Mesenchymal stem cell (in vitro differentiated cells and primary cell): Measurements from ENCODE around the gene PRKAG2.
A peak's percentile ranks its signal among the peaks of the same experiment; 100 is the strongest.

Source experiments
- DNase-seq: peaks from one replicate; pipeline ENCODE4 v3.0.0-alpha.2; 2013
- H2AFZ ChIP-seq: one replicate; pipeline ENCODE4 v1.6.1; 2013; ENCODE audit warnings: low read depth, mild to moderate bottlenecking, control low read depth, inconsistent platforms, low read length, moderate library complexity
- H2AK5ac ChIP-seq: 2 replicates; pipeline ENCODE4 v1.6.1; 2013; ENCODE audit warnings: low read length, moderate library complexity, mild to moderate bottlenecking, inconsistent platforms; ENCODE audit not compliant: severe bottlenecking
- H2BK120ac ChIP-seq: one replicate; pipeline ENCODE4 v1.6.1; 2013; ENCODE audit warnings: low read depth, mild to moderate bottlenecking, inconsistent platforms, low read length, moderate library complexity
- H2BK12ac ChIP-seq, 2 experiments: one replicate each; pipeline ENCODE4 v1.6.1; 2013; ENCODE audit warnings: inconsistent platforms in 2 of 2, low read length in 2 of 2, mild to moderate bottlenecking in 2 of 2, moderate library complexity in 2 of 2, control low read depth in 1 of 2
- H2BK15ac ChIP-seq: one replicate; pipeline ENCODE4 v1.6.1; 2013; ENCODE audit warnings: mild to moderate bottlenecking, low read depth, inconsistent platforms; ENCODE audit not compliant: poor library complexity, severe bottlenecking
- H2BK5ac ChIP-seq: 2 replicates; pipeline ENCODE4 v1.6.1; 2013; ENCODE audit warnings: low read depth, mild to moderate bottlenecking, low read length, control low read depth, inconsistent platforms; ENCODE audit not compliant: poor library complexity, severe bottlenecking
- H3K14ac ChIP-seq, 2 experiments: one replicate each; pipeline ENCODE4 v1.6.1; 2013; ENCODE audit warnings: inconsistent platforms in 2 of 2, low read length in 2 of 2, control low read depth in 1 of 2, mild to moderate bottlenecking in 1 of 2, moderate library complexity in 1 of 2
- H3K18ac ChIP-seq, 2 experiments: one replicate each; pipeline ENCODE4 v1.6.1; 2013; ENCODE audit warnings: inconsistent platforms in 2 of 2, low read length in 2 of 2, control low read depth in 1 of 2, low read depth in 1 of 2, mild to moderate bottlenecking in 1 of 2
- H3K23ac ChIP-seq, 2 experiments: one replicate each; pipeline ENCODE4 v1.6.1; 2013; ENCODE audit warnings: inconsistent platforms in 2 of 2, low read length in 2 of 2, mild to moderate bottlenecking in 2 of 2, moderate library complexity in 2 of 2, control low read depth in 1 of 2
- H3K27ac ChIP-seq: 2 replicates; pipeline ENCODE4 v1.5.1; 2013; ENCODE audit warnings: mild to moderate bottlenecking, moderate library complexity, low read length, control low read depth, inconsistent platforms; ENCODE audit not compliant: poor library complexity, severe bottlenecking
- H3K27me3 ChIP-seq, 2 experiments: 2 replicates each; pipeline versions ENCODE4 v1.6.1 to v1.7.0; 2013; ENCODE audit warnings: low read length in 2 of 2, mild to moderate bottlenecking in 2 of 2, moderate library complexity in 2 of 2, control low read depth in 1 of 2, inconsistent platforms in 1 of 2; ENCODE audit not compliant: control insufficient read depth in 1 of 2, insufficient read depth in 1 of 2
- H3K36me3 ChIP-seq, 2 experiments: 2 replicates each; pipeline versions ENCODE4 v1.6.1 to v1.7.0; 2013; ENCODE audit warnings: low read length in 2 of 2, control low read depth in 1 of 2, inconsistent platforms in 1 of 2, low read depth in 1 of 2, mild to moderate bottlenecking in 1 of 2; ENCODE audit not compliant: insufficient read depth in 2 of 2, control insufficient read depth in 1 of 2
- H3K4ac ChIP-seq, 2 experiments: one replicate each; pipeline ENCODE4 v1.6.1; 2013; ENCODE audit warnings: inconsistent platforms in 2 of 2, low read length in 2 of 2, mild to moderate bottlenecking in 2 of 2, moderate library complexity in 2 of 2, control low read depth in 1 of 2, low read depth in 1 of 2
- H3K4me1 ChIP-seq: 2 replicates; pipeline ENCODE4 v1.6.1; 2013; ENCODE audit warnings: low read depth, low read length, control low read depth; ENCODE audit not compliant: control insufficient read depth, insufficient read depth
- H3K4me2 ChIP-seq: 2 replicates; pipeline ENCODE4 v1.6.1; 2013; ENCODE audit warnings: low read length, mild to moderate bottlenecking, inconsistent platforms; ENCODE audit not compliant: poor library complexity, severe bottlenecking
- H3K4me3 ChIP-seq, 2 experiments: 2 replicates each; pipeline versions ENCODE4 v1.5.1 to v1.7.0; 2013; ENCODE audit warnings: low read length in 2 of 2, mild to moderate bottlenecking in 2 of 2, control low read depth in 1 of 2, low read depth in 1 of 2; ENCODE audit not compliant: insufficient read depth in 1 of 2
- H3K79me1 ChIP-seq: replicated peaks from 2 replicates; pipeline ENCODE4 v1.6.1; 2013; ENCODE audit warnings: mild to moderate bottlenecking, control low read depth, low read length, inconsistent platforms; ENCODE audit not compliant: poor library complexity, severe bottlenecking
- H3K9ac ChIP-seq: 2 replicates; pipeline ENCODE4 v1.7.0; 2013; ENCODE audit warnings: mild to moderate bottlenecking, low read length, moderate library complexity
- H3K9me3 ChIP-seq: 2 replicates; pipeline ENCODE4 v1.7.0; 2013; ENCODE audit warnings: mild to moderate bottlenecking, low read length; ENCODE audit not compliant: control insufficient read depth
- H4K8ac ChIP-seq: one replicate; pipeline ENCODE4 v1.6.1; 2013; ENCODE audit warnings: inconsistent platforms, mild to moderate bottlenecking, low read length, moderate library complexity
- H4K91ac ChIP-seq: one replicate; pipeline ENCODE4 v1.6.1; 2013; ENCODE audit warnings: mild to moderate bottlenecking, low read length, inconsistent platforms
- WGBS: methylation state at CpG from one replicate; pipeline ENCODE4 v1.1.7; 2013; ENCODE audit warnings: mixed read lengths; 5-methylcytosine and 5-hydroxymethylcytosine counted together

The PRKAG2 gene

DNA sequence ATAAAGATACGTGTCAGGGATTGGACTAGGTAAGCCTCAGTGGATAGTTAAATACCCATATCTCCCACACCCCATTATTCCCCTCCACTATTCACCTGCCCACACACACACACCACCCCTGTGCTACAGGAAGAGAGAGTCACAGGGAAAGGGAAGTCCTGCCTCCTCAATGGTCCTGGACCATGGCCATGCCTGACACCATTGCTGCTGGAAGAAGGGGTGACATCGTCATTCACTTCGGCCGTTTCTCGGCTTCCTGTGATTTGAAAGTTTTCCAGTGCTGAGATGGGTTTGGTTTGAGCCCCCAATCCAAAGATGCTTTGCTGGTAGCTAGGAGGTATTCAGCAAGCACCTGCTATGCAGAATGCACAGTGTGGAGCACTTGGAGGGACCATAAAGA is 18.5 kb downstream of the PRKAG2 start:
- Histone ChIP-seq H3K14ac (no peak overlapping the region), H2BK15ac (no peak overlapping the region), H3K4me1 (peaks cover 2% of the 10 kb centered on the region), H3K27me3 (peaks cover 42 to 43% of the 10 kb centered on the region in 2 experiments), H3K9me3 (no peaks in the 10 kb centered on the region), H3K4ac (no peak overlapping the region), H3K79me1 (no peaks in the 10 kb centered on the region), H3K18ac (no peak overlapping the region), H3K36me3 (no peaks in the 10 kb centered on the region), H4K8ac (no peak overlapping the region), H4K91ac (no peak overlapping the region), H2BK120ac (no peak overlapping the region), H2BK5ac (no peak overlapping the region), H2AFZ (no peak overlapping the region), H2AK5ac (no peak overlapping the region), H3K9ac (no peak overlapping the region), H3K23ac (no peak overlapping the region), H3K4me2 (no peak overlapping the region), H3K27ac (no peak overlapping the region), H3K4me3 (no peak overlapping the region), H2BK12ac (no peak overlapping the region)
- WGBS = 93% methylated on average over 5 of the region's 5 CpGs
- DNase-seq = no peak

DNA sequence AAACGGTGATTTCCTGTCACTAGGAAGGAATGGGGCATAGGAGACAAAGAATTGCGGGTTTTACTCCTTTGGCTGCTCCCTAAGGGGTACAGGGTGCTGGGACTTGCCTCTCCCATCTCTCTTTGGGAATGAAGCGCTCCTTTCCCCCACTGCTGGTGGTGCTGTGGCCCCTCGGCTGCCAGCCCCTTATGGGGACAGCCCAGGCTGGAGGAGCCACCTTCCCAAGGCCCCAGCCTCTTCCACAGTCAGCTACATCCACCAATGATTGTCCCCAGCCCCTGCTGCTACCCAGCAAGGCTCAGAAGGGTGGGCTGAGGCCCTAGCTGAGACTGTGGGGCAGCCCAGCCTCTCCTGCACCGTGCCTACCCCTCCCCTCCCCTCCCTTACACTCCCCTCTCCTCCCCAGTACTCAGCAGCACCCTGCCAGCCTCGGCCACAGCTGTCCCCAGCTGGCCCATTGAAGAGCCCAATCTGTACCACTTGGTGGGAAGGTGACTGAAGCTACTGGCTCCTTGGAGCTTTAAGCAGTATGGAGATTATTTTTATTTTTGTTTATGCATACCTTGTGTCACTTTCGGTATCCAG is 19.0 kb downstream of the PRKAG2 start:
- H2BK15ac ChIP-seq = no peak overlapping the region
- H4K8ac ChIP-seq = peak overlapping the region; percentile 20
- H3K14ac ChIP-seq = no peak overlapping the region
- no peak for DNase-seq
- peak overlapping the region; percentile 9 for H4K91ac ChIP-seq
- H3K36me3 ChIP-seq = no peaks in the 10 kb centered on the region
- no peak overlapping the region for H3K4me3 ChIP-seq
- H3K79me1 ChIP-seq = no peaks in the 10 kb centered on the region
- H2AK5ac ChIP-seq = no peak overlapping the region
- H3K9me3 ChIP-seq = no peaks in the 10 kb centered on the region
- H2BK5ac ChIP-seq = no peak overlapping the region
- H3K27me3 ChIP-seq = peaks cover 43 to 45% of the 10 kb centered on the region in 2 experiments
- no peak overlapping the region for H3K4me2 ChIP-seq
- H2BK120ac ChIP-seq = no peak overlapping the region
- no peak overlapping the region for H3K18ac ChIP-seq
- no peak overlapping the region for H3K4ac ChIP-seq
- H3K23ac ChIP-seq = no peak overlapping the region
- peaks cover 2% of the 10 kb centered on the region for H3K4me1 ChIP-seq
- no peak overlapping the region for H2AFZ ChIP-seq
- H2BK12ac ChIP-seq = no peak overlapping the region
- H3K9ac ChIP-seq = no peak overlapping the region
- H3K27ac ChIP-seq = no peak overlapping the region
- 43% methylated on average over 7 of the region's 7 CpGs for WGBS

DNA sequence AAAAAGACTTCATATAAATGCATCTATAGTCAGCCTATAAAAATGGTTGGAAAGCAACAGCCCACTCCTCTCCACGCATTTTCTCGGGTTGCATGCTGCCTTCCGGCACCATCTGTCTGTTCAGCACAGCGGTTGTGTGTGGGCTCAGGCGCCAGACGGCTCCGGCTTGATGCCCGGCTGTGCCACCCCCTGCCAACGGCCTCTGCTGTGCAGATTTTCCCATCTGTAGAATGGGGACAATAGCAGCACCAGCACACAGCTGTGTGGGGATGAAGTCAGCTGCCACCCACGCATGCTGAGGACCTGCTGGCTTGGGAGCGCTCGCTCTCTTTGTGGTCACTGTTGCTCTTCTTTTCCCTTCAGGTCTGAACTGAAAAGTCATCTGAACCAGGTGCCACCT is 19.5 kb downstream of the PRKAG2 start:
- Histone ChIP-seq H4K8ac (no peak overlapping the region), H3K14ac (no peak overlapping the region), H3K4ac (no peak overlapping the region), H4K91ac (no peak overlapping the region), H2AFZ (no peak overlapping the region), H2BK12ac (no peak overlapping the region), H3K27ac (no peak overlapping the region), H3K9ac (no peak overlapping the region), H3K4me2 (no peak overlapping the region), H3K4me3 (no peak overlapping the region), H3K79me1 (no peaks in the 10 kb centered on the region), H3K4me1 (peaks cover 2% of the 10 kb centered on the region), H2AK5ac (no peak overlapping the region), H3K23ac (no peak overlapping the region), H2BK15ac (no peak overlapping the region), H2BK5ac (no peak overlapping the region), H3K36me3 (no peaks in the 10 kb centered on the region), H3K18ac (no peak overlapping the region), H2BK120ac (no peak overlapping the region), H3K27me3 (peaks cover 47 to 48% of the 10 kb centered on the region in 2 experiments), H3K9me3 (no peaks in the 10 kb centered on the region)
- DNase-seq = no peak
- 90% methylated on average over 12 of the region's 12 CpGs for WGBS

DNA sequence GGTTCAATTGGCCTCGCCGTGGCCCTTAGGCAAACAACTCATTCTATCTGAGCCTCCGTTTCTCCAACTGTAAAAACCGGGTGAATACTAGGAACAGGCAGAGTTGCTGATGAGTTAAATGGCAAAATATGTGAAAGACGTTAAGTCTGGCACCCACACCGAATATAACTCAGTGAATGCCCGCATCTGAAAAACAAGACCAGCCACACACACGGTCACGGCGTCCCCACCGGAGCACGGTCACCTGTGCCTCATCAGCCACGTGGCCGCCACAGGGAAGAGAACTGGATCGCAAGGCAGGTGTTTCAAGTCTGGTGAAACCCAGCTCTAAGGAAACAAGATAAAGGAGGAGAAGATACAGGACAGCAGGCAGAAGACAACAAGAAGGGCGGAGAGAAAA is 20.4 kb downstream of the PRKAG2 start:
- 88% methylated on average over 16 of the region's 16 CpGs for whole genome bisulfite sequencing
- no peak overlapping the region for H3K14ac ChIP-seq
- no peaks in the 10 kb centered on the region for H3K79me1 ChIP-seq
- no peak overlapping the region for H3K9ac ChIP-seq
- peaks cover 4% of the 10 kb centered on the region for H3K4me1 ChIP-seq
- H4K8ac ChIP-seq = no peak overlapping the region
- H3K27ac ChIP-seq = no peak overlapping the region
- no peaks in the 10 kb centered on the region for H3K36me3 ChIP-seq
- no peak overlapping the region for H4K91ac ChIP-seq
- H3K4me3 ChIP-seq = no peak overlapping the region
- H2BK15ac ChIP-seq = no peak overlapping the region
- no peak overlapping the region for H3K4me2 ChIP-seq
- H2AFZ ChIP-seq = no peak overlapping the region
- no peak for DNase-seq
- H3K23ac ChIP-seq = no peak overlapping the region
- no peak overlapping the region for H3K4ac ChIP-seq
- H3K18ac ChIP-seq = no peak overlapping the region
- no peak overlapping the region for H2BK12ac ChIP-seq
- H2BK5ac ChIP-seq = no peak overlapping the region
- H2AK5ac ChIP-seq = no peak overlapping the region
- no peaks in the 10 kb centered on the region for H3K9me3 ChIP-seq
- H2BK120ac ChIP-seq = no peak overlapping the region
- peaks cover 49 to 50% of the 10 kb centered on the region in 2 experiments for H3K27me3 ChIP-seq
